Endothelial cell of umbilical vein (primary cell): ENCODE data around the gene NOP58. TPM values are rescaled to one million over a fixed set of nuclear protein-coding genes. Genes with fewer than 3 reads are reported as not detected.

Source experiments
- BruUV-seq: library from RNA; stranded (reverse); fragments of 400-500 nt; replicated peaks from 2 replicates; lab custom pipeline; 2021; lab: Mats Ljungman, UMichigan
- CTCF ChIA-PET: fragments of 300-600, 350-600 bp; sonication (Branson Sonifier 250); formaldehyde crosslinking; loops from one replicate; lab custom pipeline; 2021; ENCODE audit warnings: antibody characterized with exemption, inconsistent platforms; lab: Charles Lee
- POLR2A ChIA-PET: fragments of 300-600, 350-600 bp; sonication (Branson Sonifier 250); formaldehyde crosslinking; loops from one replicate; lab custom pipeline; 2021; ENCODE audit warnings: antibody characterized with exemption, inconsistent platforms; lab: Charles Lee
- DNase-seq: peaks from one replicate; pipeline ENCODE4 v3.0.0-alpha.2; 2011; ENCODE audit warnings: low read depth, low spot score
- FAIRE-seq: peaks from 2 replicates; lab custom pipeline; 2011; peaks lifted over from hg19 to GRCh38; lab: Jason Lieb, UNC
- H2AFZ ChIP-seq: 2 replicates; pipeline ENCODE4 v1.6.0; 2012; ENCODE audit warnings: low read depth, low read length, control low read depth, inconsistent platforms
- H3K27ac ChIP-seq: 2 replicates; pipeline ENCODE4 v1.5.1; 2011; ENCODE audit warnings: low read depth, mild to moderate bottlenecking, control low read depth, low read length, moderate library complexity; ENCODE audit not compliant: insufficient read depth
- H3K27me3 ChIP-seq, 2 experiments: 2 replicates each; pipeline versions ENCODE4 v1.6.0 to v1.6.1; 2011; ENCODE audit warnings: low read length in 2 of 2, mixed read lengths in 1 of 2; ENCODE audit not compliant: control insufficient read depth in 2 of 2, insufficient read depth in 2 of 2
- H3K36me3 ChIP-seq, 2 experiments: 2 replicates in 1 of 2; 3 replicates in 1 of 2; pipeline ENCODE4 v1.5.1; 2011; ENCODE audit warnings: low read length in 2 of 2, mild to moderate bottlenecking in 1 of 2, moderate library complexity in 1 of 2; ENCODE audit not compliant: control insufficient read depth in 2 of 2, insufficient read depth in 2 of 2; ENCODE audit errors: extremely low read depth in 1 of 2
- H3K4me1 ChIP-seq: 3 replicates; pipeline ENCODE4 v1.5.1; 2011; ENCODE audit warnings: mild to moderate bottlenecking, low read length; ENCODE audit not compliant: control insufficient read depth, insufficient read depth; ENCODE audit errors: extremely low read depth
- H3K4me2 ChIP-seq: 2 replicates; pipeline ENCODE4 v1.6.1; 2011; ENCODE audit warnings: low read length, control low read depth, mixed read lengths; ENCODE audit not compliant: insufficient read depth
- H3K4me3 ChIP-seq, 3 experiments: fragments of 200-600 bp in 1 of 3; sonication (generic), shearing (Covaris generic) in 1 of 3; replicated peaks in 1 of 3; 2 replicates each; pipeline ENCODE4 v1.5.1; 2011 to 2016; ENCODE audit warnings: control low read depth in 3 of 3, low read length in 3 of 3, mild to moderate bottlenecking in 2 of 3, inconsistent platforms in 1 of 3, low read depth in 1 of 3, moderate library complexity in 1 of 3; ENCODE audit not compliant: insufficient read depth in 1 of 3
- H3K79me2 ChIP-seq: 2 replicates; pipeline ENCODE4 v1.6.0; 2012; ENCODE audit warnings: low read length, inconsistent platforms; ENCODE audit not compliant: control insufficient read depth, insufficient read depth
- H3K9ac ChIP-seq: replicated peaks from 2 replicates; pipeline ENCODE3; 2011; ENCODE audit warnings: low read length, control low read depth; ENCODE audit not compliant: insufficient read depth; ENCODE audit errors: extremely low read depth
- H3K9me1 ChIP-seq: replicated peaks from 3 replicates; pipeline ENCODE4 v1.6.0; 2011; ENCODE audit warnings: mild to moderate bottlenecking, low read length; ENCODE audit not compliant: control insufficient read depth, insufficient read depth; ENCODE audit errors: extremely low read depth
- H3K9me3 ChIP-seq: replicated peaks from 2 replicates; pipeline ENCODE4 v1.5.1; 2012; ENCODE audit warnings: low read length, inconsistent platforms; ENCODE audit not compliant: control insufficient read depth, insufficient read depth
- H4K20me1 ChIP-seq: replicated peaks from 2 replicates; pipeline ENCODE3; 2011; ENCODE audit warnings: mild to moderate bottlenecking, low read length; ENCODE audit not compliant: control insufficient read depth, insufficient read depth; ENCODE audit errors: extremely low read depth
- GATA2 ChIP-seq: IDR thresholded peaks from 2 replicates; pipeline ENCODE4 v1.7.0; 2011; ENCODE audit warnings: low read depth, mild to moderate bottlenecking, moderate library complexity, mixed read lengths, low read length; ENCODE audit not compliant: insufficient read length, insufficient read depth
- MAX ChIP-seq: IDR thresholded peaks from 2 replicates; pipeline ENCODE4 v1.6.1; 2011; ENCODE audit not compliant: insufficient read depth, insufficient read length
- MYC ChIP-seq: IDR thresholded peaks from one replicate; pipeline ENCODE4 v1.6.1; 2011; ENCODE audit warnings: mild to moderate bottlenecking, low read depth, low read length
- POLR2AphosphoS5 ChIP-seq: IDR thresholded peaks from 2 replicates; pipeline ENCODE4 v1.6.1; 2012; ENCODE audit warnings: low read depth, mild to moderate bottlenecking, control low read depth, low read length, moderate library complexity; ENCODE audit not compliant: insufficient read depth
- dilution Hi-C: fragments of 300-500 bp; cut with MboI; formaldehyde crosslinking; loops from one replicate; pipeline ENCODE4 v1.15.0; 2019; ENCODE audit warnings: low sequenced_read_pairs; ENCODE audit not compliant: extremely low pct_ligation_motif_present
- intact Hi-C: fragments of 100-400 bp; cut with micrococcal nuclease; formaldehyde crosslinking; loops from one replicate; pipeline ENCODE4 v1.10.0; 2022
- polyA plus RNA-seq, 4 experiments: library from polyadenylated mRNA; depleted of rRNA in 3 of 4; stranded (reverse) in 3 of 4; unstranded in 1 of 4; fragments of >200 nt; gene quantifications; 2 replicates each; pipeline versions ENCODE4 v1.2.1 to v1.2.3, GENCODE V29; 2011 to 2012; ENCODE audit warnings: missing spikeins in 1 of 4
- small RNA-seq: library from RNA; depleted of rRNA; stranded (forward); fragments of <200 nt; gene quantifications from one replicate; pipeline ENCODE3, GENCODE V24; 2012; ENCODE audit warnings: low replicate concordance, low read depth; ENCODE audit not compliant: insufficient read depth, insufficient read length
- total RNA-seq: library from RNA; stranded (reverse); gene quantifications from 2 replicates; pipeline ENCODE4 v1.2.3, GENCODE V29; 2021
- TF ChIP-seq, protein P1 (sequence below), 2 donors: IDR thresholded peaks; 1 replicate in 1 of 2; 2 replicates in 1 of 2; pipeline ENCODE4 v1.5.1; 2011; ENCODE audit warnings: low read length in 2 of 2, mild to moderate bottlenecking in 2 of 2, moderate library complexity in 2 of 2, control low read depth in 1 of 2, inconsistent platforms in 1 of 2, low read depth in 1 of 2; ENCODE audit not compliant: insufficient read depth in 1 of 2; ENCODE audit errors: extremely low read depth in 1 of 2

NOP58 gene
- total and polyA plus RNA-seq, 2 donors (not counting 3 experiments of a cell fraction or from before 2014, with no cell fraction given) = 21.7 to 71.4 TPM

DNA sequence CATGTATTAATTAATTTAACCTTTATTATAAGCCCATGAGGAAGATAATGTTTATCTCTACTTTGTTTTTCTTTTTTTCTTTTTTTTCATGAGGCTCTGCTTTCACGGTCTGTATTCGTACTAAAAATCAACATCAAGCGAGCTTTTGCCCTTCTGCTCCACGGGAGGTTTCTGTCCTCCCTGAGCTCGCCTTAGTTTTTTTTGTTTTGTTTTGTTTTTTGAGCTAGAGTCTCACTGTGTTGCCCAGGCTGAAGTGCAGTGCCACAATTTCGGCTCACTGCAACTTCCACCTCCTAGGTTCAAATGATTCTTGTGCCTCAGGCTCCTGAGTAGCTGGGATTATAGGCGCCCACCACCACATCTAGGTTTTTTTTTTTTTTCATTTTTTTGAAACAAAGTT, 80.6 kb downstream of the NOP58 start:
- no peak overlapping the region for H3K27ac ChIP-seq
- no peaks in the 10 kb centered on the region for H3K4me1 ChIP-seq
- no peak overlapping the region for H3K4me3 ChIP-seq
- TF ChIP-seq MYC (no peak), POLR2AphosphoS5 (no peak), GATA2 (no peak), MAX (no peak)
- TF ChIP-seq, protein P1, sequence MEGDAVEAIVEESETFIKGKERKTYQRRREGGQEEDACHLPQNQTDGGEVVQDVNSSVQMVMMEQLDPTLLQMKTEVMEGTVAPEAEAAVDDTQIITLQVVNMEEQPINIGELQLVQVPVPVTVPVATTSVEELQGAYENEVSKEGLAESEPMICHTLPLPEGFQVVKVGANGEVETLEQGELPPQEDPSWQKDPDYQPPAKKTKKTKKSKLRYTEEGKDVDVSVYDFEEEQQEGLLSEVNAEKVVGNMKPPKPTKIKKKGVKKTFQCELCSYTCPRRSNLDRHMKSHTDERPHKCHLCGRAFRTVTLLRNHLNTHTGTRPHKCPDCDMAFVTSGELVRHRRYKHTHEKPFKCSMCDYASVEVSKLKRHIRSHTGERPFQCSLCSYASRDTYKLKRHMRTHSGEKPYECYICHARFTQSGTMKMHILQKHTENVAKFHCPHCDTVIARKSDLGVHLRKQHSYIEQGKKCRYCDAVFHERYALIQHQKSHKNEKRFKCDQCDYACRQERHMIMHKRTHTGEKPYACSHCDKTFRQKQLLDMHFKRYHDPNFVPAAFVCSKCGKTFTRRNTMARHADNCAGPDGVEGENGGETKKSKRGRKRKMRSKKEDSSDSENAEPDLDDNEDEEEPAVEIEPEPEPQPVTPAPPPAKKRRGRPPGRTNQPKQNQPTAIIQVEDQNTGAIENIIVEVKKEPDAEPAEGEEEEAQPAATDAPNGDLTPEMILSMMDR (IDR thresholded peaks at IDR 0.05; ENCODE audit: extremely low read depth in 1 of 2, insufficient read depth in 1 of 2, low read depth in 1 of 2, low read length in 2 of 2) = no peak
- H3K9ac ChIP-seq = no peak overlapping the region
- no peaks in the 10 kb centered on the region for H3K9me3 ChIP-seq
- H3K36me3 ChIP-seq = no peaks in the 10 kb centered on the region
- H2AFZ ChIP-seq = no peak overlapping the region
- H4K20me1 ChIP-seq = no peaks in the 10 kb centered on the region
- no TSS peak for BruUV-seq
- ChIA-PET POLR2A (no interaction called here), CTCF (interaction anchor here (1.3 kb wide), 1 partner anchor 10 kb away, joined by 5 read pairs; no protein-coding TSS in a partner anchor)
- FAIRE-seq (no peak), DNase-seq (no peak)
- dilution Hi-C loops (no loop called here), intact Hi-C loops (no loop called here)
- no peak overlapping the region for H3K4me2 ChIP-seq
- H3K9me1 ChIP-seq = no peaks in the 10 kb centered on the region
- no peaks in the 10 kb centered on the region for H3K27me3 ChIP-seq
- no peaks in the 10 kb centered on the region for H3K79me2 ChIP-seq

Small RNA genes within 50 kb of the gene (small RNA-seq; reads per million reads assigned to genes)
- gene AC079354.2 (not detected), gene RF00575 (not detected), gene RN7SL753P (not detected), gene SNORD11 (7.9 reads per million, percentile 53 among the genes with 10 or more reads in this experiment), gene SNORD11B (5.5 reads per million, percentile 41 among the genes with 10 or more reads in this experiment), gene SNORD70 (49.5 reads per million, percentile 92 among the genes with 10 or more reads in this experiment)

Other genes starting within 250 kb of the NOP58 start
- gene FZD7, start 231.9 kb upstream of the NOP58 start, total RNA-seq = 0.23 and 0.29 TPM in 2 replicates
- gene FZD7, start 231.9 kb upstream of the NOP58 start, polyA plus RNA-seq = 0.15 and 0.22 TPM in 2 replicates
- not detected in 2 replicates for gene KIAA2012, start 192.5 kb upstream of the NOP58 start, total RNA-seq
- gene KIAA2012, start 192.5 kb upstream of the NOP58 start, polyA plus RNA-seq = not detected in 2 replicates
- gene SUMO1, start 27.2 kb upstream of the NOP58 start, total RNA-seq = 102 and 105 TPM in 2 replicates
- 32.7 and 38.5 TPM in 2 replicates for gene SUMO1, start 27.2 kb upstream of the NOP58 start, polyA plus RNA-seq
- gene BMPR2, start 110.6 kb downstream of the NOP58 start, total RNA-seq = 113 and 115 TPM in 2 replicates
- 31.2 and 35.8 TPM in 2 replicates for gene BMPR2, start 110.6 kb downstream of the NOP58 start, polyA plus RNA-seq